Measurements from ENCODE around the gene SLC9A9.

SLC9A9 gene

DNA sequence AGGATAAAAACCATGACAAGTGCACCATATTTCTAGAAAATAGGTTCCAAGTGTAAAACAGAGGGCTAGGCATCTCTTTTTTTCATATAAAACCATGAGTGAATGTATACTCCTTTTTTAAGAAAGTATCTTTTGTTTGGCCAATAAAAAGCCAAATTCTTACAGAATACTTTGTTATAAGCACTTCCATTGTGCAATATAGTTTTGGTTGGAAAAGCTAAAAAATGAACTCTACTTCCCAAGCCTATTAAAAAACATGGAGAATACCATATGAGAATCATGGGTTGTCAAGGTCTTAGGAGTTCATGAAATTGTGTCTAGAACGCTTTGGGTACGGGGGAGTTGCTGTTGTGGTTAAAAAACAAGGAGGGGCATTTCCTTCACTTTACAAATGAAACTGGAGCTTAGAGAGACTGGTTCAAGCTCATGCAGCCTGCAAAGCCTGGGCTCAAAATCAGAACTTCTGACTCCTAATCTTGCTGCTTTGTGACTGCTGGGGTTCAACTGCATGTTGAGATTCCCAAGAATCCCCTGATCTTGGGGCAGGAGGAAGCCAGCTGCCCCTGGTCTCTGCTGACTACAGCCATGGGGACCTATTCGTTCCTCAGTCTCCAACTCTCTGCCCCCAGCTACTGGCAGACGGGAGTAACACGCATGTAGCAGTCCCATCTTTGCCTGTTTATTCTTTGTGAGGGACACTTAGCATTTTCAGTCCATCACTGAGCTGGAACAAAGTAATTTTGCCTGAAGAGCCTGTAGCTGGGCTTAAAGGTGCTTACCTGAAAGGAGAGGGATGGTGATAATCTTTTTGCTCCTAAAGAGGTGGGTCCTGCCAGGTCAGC, 499.6 kb downstream of the SLC9A9 start:
- FAIRE-seq: no peak
- DNase-seq (ENCODE audit: insufficient read length, low spot score): no peak

DNA sequence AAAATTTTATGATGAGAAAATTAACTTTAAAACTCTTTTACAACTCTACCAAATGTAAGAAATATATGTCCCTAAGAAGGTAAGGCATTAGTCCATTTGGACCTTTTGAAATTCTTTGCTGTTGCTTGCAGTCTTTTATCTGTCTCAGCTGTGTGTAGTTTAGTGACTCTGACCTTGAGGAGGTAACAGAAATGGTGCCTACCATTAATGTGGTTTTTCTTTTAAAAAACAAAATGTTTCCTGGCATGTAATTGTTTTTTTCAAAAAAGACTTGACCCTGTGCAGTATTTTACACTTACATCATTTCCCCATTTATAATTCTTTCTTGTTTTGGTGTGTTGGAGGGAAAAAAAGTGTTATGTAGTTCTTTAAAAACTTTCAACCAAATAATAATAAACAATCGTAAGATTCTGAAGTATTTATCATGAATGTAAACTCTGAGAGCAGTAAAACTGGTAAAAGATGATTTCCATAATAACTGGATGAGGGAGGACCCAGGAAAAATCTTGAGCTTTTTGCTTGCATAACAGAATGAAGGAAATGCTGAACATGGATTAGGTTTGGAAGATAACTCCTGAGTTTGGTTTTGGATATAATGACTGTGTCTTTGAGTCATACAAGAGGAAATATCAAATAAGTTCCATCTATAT, 503.6 kb downstream of the SLC9A9 start:
- FAIRE-seq (no peak), DNase-seq (ENCODE audit: insufficient read length, low spot score) (no peak)

DNA sequence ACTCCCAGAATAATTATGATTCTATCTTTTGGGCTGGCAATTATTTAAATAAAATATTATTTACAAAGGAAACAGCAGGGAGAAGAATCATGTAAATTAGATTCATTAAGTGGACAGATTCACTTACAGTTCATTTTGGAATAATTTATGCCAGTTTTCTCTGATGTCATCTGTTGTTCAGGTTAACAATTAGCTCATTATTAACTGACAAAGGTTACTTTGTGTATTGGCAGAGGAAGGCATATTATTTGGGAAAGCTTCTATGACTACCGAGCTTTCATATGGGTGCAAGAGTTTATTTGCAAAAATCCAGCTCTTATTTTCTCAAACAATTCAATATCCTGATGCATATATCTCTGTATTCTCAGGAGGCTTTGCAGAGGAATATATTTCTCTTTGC, 504.3 kb downstream of the SLC9A9 start:
- DNase-seq (ENCODE audit: insufficient read length, low spot score) (no peak), FAIRE-seq (no peak)

DNA sequence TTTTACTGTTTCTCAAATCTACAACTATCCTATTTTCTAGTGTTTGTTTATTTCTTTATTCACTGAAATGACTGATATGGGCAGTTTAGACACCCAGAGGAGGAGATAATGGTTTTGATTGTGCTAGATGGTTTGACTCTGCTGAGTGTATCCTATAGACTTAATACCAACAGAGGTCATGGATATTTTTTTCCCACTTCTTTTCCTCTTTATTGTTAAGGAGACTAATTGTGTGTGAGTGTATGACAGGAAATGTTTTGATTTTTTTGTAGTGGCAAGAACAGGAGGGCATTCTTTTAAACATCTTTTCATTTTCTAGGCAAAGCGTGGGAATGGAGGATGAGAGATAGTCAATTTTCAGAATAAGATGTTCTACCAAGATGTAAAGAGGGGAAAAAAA, 505.2 kb downstream of the SLC9A9 start:
- no peak for DNase-seq (ENCODE audit: insufficient read length, low spot score)

DNA sequence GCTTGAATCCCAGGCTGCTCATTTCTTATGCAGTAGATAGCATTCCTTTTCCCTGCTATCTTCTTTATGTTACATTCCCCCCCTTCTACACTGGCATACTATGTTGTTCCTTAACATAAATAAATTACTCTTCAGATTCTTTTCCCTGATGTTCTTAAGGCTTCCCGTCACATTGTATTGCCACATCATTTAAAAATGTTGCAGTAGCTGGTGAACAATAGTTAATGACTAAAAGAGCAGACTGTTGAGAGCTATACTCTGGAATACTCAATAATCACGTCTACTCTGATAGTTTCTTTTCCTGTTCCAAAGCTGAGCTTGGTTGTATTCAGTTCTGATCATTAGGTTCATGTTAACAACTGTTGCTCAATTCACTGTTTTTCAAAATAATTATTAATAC, 508.8 kb downstream of the SLC9A9 start:
- FAIRE-seq (no peak), DNase-seq (ENCODE audit: insufficient read length, low spot score) (no peak)

More for the DNA sequence above, 505.2 kb downstream of the SLC9A9 start:
- FAIRE-seq: no peak

DNA sequence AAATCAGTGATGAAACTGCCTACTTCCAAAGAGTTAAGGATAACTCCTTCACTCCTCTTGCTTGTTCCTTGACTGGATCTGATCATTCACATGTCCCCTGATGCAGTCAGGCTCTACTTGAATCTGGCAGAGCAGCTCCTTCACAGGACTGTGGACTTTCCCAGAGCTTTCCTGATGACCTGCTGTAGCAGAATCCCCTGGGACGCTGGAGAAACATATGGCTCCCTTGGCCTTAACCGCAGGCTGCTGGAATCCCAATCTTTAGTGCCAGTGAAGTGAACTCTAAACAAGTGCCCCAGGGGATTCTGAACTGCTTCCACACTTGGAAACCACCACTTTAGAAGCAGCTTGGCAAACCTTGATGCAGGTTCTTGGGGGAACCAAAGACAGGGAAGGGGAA, 510.9 kb downstream of the SLC9A9 start:
- DNase-seq (ENCODE audit: insufficient read length, low spot score) (no peak), FAIRE-seq (no peak)

- DNase-seq (ENCODE audit: insufficient read length, low spot score): no peak
- FAIRE-seq: no peak
These were observed 514.0 kb downstream of the SLC9A9 start for GRCh38 chr3:143334231-143334630.

DNA sequence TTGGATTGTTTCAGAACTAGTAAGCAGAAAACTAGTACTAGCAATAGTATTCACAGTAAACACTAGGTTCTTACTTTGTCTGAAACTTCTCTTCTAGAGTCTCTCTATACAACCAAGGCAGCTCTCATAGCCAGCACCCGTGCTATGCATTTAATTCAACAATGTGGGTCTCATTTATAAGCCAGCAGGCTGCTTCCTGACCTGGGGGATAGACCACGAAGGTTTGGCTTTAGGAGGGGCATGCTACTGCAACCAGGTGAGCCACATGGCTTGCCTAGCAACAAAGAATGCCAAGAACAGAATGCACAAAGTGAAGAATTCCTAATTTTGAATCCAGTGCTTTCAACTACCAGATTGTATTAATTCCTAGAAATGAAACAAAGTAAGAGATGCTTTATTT, 514.9 kb downstream of the SLC9A9 start:
- FAIRE-seq (no peak), DNase-seq (ENCODE audit: insufficient read length, low spot score) (no peak)

DNA sequence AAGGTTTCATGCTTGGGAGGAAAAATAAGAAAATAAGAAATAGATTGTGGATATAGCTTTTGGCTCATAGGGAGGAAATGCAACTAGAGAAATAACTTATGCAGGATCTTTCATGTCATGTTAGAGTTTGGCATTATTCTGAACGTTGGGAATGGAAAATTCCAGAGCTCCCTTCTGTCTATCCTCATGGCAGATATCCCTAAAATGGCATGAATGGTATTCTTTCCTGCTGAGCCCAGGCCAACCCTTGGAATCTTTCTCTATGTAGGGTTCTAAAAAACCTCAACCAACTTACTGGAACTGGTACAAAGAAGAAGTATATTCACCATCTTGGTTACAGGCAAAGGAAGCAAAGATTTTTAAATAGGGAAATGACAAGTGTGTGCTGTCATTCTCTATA, 516.2 kb downstream of the SLC9A9 start:
- no peak for FAIRE-seq

GRCh38 chr3:143331350-143331749, 516.9 kb downstream of the SLC9A9 start:
- no peak for FAIRE-seq
- DNase-seq (ENCODE audit: insufficient read length, low spot score): no peak

More for the DNA sequence above, 516.2 kb downstream of the SLC9A9 start:
- DNase-seq (ENCODE audit: insufficient read length, low spot score): no peak

GRCh38 chr3:143330296-143330868, 517.9 kb downstream of the SLC9A9 start:
- DNase-seq (ENCODE audit: insufficient read length, low spot score) (no peak), FAIRE-seq (no peak)

DNA sequence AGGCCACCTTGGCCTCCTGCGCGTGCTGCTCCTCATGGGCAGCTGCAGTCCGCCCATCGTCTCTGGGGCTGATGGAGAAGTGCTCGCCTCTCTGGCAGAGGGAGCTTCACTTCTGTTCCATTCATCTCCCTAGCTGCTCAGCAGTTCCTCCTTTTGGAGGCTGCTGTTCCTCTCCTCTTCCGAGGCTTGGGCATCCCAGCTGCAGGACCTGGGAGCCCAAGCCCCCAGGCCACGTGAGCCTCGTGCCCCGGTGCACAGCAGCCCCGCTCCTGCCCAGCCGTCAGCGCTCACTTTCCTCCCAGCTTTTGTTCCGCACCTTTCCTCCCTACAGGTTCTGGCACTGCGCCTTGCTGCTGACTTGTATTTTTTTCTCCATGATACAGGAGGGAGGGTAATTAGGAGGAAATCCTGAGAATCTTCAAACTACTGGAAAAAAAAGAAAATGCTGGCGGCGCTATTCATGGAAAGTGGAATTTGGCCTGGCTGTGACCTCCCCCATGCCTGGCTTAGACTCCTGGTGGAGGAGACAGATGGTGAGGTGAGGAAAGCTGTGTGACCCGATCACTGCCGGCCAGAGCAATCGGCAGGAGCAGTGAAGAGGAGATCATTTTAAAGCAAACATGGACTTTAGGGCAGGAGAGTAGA, 518.6 kb downstream of the SLC9A9 start:
- FAIRE-seq: no peak
- DNase-seq (ENCODE audit: insufficient read length, low spot score): no peak

- DNase-seq (ENCODE audit: insufficient read length, low spot score) (no peak), FAIRE-seq (no peak)
These were observed 519.8 kb downstream of the SLC9A9 start for GRCh38 chr3:143328451-143328850.

DNA sequence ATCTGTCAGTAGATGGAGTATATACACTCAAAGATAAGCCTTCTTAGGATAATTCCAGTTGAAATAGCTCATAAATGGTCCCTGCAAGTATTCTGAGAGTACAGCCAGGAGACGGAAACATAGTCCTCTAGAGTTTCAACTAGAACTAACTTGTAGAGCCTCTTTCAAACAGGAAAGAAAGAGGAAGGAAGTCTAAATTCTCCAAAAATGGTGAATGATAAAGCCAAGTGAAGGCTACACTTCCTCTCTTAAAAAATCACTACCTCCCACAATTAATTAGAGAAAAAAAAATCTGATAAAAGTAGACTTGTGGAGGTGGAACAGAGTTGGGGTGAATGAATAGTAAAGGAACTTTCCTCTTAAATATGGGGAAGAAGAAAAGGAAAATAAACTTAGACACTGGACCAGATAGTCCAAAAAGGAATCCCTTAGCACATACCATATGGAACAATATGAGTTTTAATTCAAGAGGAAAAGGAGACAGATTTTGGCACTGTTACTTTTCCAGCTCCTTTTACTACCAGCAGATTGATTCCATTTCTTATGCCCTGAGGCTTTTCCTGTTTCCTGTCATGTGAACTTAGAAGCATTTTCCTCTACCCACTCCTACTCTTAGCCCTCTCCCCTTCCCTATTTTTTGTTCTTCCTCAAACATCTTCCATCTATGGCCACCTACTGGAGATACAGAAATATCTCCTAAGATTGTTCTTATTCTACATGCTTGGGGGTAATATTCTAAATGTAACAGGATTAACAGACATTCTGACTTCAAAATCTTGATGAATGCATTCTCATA, 521.1 kb downstream of the SLC9A9 start:
- FAIRE-seq (no peak), DNase-seq (ENCODE audit: insufficient read length, low spot score) (no peak)

DNA sequence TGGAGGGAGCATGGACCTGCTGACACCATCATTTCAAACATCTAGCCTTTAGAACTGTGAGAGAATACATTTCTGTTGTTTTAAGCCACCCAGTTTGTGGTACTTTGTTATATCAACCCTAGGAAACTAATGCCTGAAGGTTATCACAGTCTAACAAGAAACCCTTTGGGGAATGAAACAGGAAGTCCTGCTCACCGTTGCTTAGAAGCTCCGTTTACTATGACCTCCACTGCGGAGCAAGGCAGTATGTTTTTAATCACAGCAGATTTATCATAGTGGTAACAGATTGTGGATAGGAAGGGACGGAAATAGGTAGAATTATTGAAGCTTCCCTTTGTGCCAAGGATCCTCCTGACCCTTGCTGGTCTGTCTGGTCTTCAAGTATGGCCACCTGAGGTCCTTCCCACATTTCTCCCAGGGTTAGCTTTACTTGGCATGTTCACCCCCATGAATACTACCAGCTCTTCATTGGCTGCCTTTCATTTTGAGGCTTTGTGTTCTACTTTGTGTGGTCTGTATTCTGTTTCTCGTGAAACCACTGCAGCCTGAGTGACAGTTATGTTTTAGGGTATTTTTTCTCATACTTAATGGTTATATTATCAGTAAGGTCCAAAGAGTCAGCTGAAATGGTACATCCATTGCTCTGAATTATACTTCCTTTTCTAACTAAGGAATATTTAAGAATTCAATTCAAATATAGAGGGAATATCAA, 527.1 kb downstream of the SLC9A9 start:
- FAIRE-seq (no peak), DNase-seq (ENCODE audit: insufficient read length, low spot score) (no peak)

DNA sequence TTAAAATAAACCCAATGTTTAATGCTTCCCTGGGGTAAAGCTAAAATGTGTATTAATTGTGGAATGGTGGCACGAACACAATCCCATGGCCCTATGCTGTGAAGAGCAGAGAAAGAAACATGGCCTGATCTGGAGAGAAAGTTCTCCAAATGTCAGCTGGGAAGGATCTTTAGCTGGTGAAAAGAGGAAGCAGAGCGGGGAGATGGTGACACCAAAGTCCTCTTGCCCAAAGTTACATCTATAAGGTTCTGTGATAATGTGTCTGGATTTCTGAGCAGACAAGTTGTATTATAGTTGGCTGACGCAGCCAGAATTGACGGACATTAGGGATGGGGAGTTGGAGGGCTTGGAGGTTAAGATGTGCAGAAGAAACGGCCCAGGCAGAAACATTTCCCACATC, 532.5 kb downstream of the SLC9A9 start:
- FAIRE-seq: no peak

GRCh38 chr3:143314251-143315093, 533.8 kb downstream of the SLC9A9 start:
- FAIRE-seq (no peak), DNase-seq (ENCODE audit: insufficient read length, low spot score) (no peak)

More for the DNA sequence above, 532.5 kb downstream of the SLC9A9 start:
- DNase-seq (ENCODE audit: insufficient read length, low spot score): no peak

DNA sequence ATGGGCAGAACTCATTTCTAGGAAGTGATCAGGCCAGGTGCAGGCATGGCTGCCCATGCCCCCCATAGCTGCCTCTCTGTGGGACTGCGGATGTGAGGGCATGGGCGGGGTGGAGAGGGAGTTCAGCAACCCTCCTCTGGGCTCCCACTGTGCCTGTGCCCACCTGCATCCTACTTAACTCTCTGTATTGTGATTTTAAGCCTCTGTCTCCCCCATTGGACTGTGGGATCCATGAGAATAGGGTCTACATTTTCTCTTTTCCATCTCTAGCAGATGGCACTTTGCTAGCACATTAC, 534.4 kb downstream of the SLC9A9 start:
- DNase-seq (ENCODE audit: insufficient read length, low spot score) (no peak), FAIRE-seq (no peak)

All from HTR-8/SVneo (cell line).